K562 (cell line): ENCODE measurements around the gene RFC5.

Source experiments
- CC2D1A ChIP-seq: fragments of 450-650 bp; IDR thresholded peaks from 2 replicates; pipeline ENCODE4 v1.6.1; 2017; ENCODE audit warnings: mild to moderate bottlenecking
- CTCF ChIP-seq, 3 experiments: IDR thresholded peaks in 2 of 3; conservative IDR thresholded peaks in 1 of 3; 2 replicates each; pipeline ENCODE4 v1.5.1; 2011 to 2012; ENCODE audit warnings: low read length in 3 of 3, mild to moderate bottlenecking in 3 of 3, control low read depth in 2 of 3, improper control_type of control experiment in 1 of 3, inconsistent platforms in 1 of 3, low read depth in 1 of 3, mixed read lengths in 1 of 3, moderate library complexity in 1 of 3; ENCODE audit not compliant: insufficient read depth in 2 of 3
- KDM4B ChIP-seq, 2 experiments: fragments of 450-650 bp in 1 of 2; sonication (generic) in 1 of 2; IDR thresholded peaks; 2 replicates each; pipeline ENCODE4 v1.6.1; 2016 to 2017; ENCODE audit warnings: borderline replicate concordance in 2 of 2, antibody characterized with exemption in 1 of 2, low read depth in 1 of 2, mild to moderate bottlenecking in 1 of 2
- LEF1 ChIP-seq: fragments of 450-650 bp; IDR thresholded peaks from 2 replicates; pipeline ENCODE4 v1.6.1; 2016; ENCODE audit warnings: mild to moderate bottlenecking
- NCOA2 ChIP-seq, 2 experiments: fragments of 450-650 bp; IDR thresholded peaks; 2 replicates each; pipeline ENCODE4 v1.6.1; 2018; ENCODE audit warnings: mild to moderate bottlenecking in 2 of 2, moderate library complexity in 1 of 2; ENCODE audit not compliant: partially characterized antibody in 2 of 2
- PBX2 ChIP-seq, 2 experiments: IDR thresholded peaks in 1 of 2; conservative IDR thresholded peaks in 1 of 2; 2 replicates each; pipeline ENCODE4 v1.6.1; 2016; ENCODE audit warnings: low read depth in 2 of 2, mild to moderate bottlenecking in 1 of 2, missing compliant biosample characterization in 1 of 2, missing genetic modification characterization in 1 of 2, moderate library complexity in 1 of 2
- PCBP1 ChIP-seq: fragments of 200-400 bp; formaldehyde crosslinking; IDR thresholded peaks from 2 replicates; pipeline ENCODE4 v1.6.1; 2018; ENCODE audit warnings: mild to moderate bottlenecking, low read depth, low read length; ENCODE audit not compliant: poor library complexity, severe bottlenecking
- RBM34 ChIP-seq: fragments of 200-400 bp; formaldehyde crosslinking; IDR thresholded peaks from 2 replicates; pipeline ENCODE4 v1.6.1; 2018; ENCODE audit warnings: low read length, borderline replicate concordance; ENCODE audit not compliant: insufficient read depth
- SMARCC2 ChIP-seq: fragments of 450-650 bp; IDR thresholded peaks from 2 replicates; pipeline ENCODE4 v1.6.1; 2017; ENCODE audit warnings: antibody characterized with exemption, moderate library complexity, mild to moderate bottlenecking, low read depth
- TAF1 ChIP-seq: IDR thresholded peaks from 2 replicates; pipeline ENCODE4 v1.6.1; 2011; ENCODE audit warnings: mild to moderate bottlenecking, low read length, moderate library complexity; ENCODE audit not compliant: insufficient read depth, control insufficient read depth, severe bottlenecking; ENCODE audit errors: extremely low read depth
- TCF7L2 ChIP-seq: fragments of 150-350 bp; IDR thresholded peaks from 2 replicates; pipeline ENCODE4 v1.6.1; 2016; ENCODE audit warnings: low read depth, mild to moderate bottlenecking, low read length, moderate library complexity
- XRCC5 ChIP-seq: fragments of 200-400 bp; formaldehyde crosslinking; IDR thresholded peaks from 2 replicates; pipeline ENCODE4 v1.6.1; 2017; ENCODE audit warnings: low read depth, mild to moderate bottlenecking, low read length
- ZBTB49 ChIP-seq: sonication (generic); formaldehyde crosslinking; IDR thresholded peaks from 2 replicates; pipeline ENCODE4 v1.8.0; 2022; ENCODE audit warnings: missing genetic modification reagents, mild to moderate bottlenecking, borderline replicate concordance
- ZNF76 ChIP-seq: fragments of 250-450 bp; sonication (Bioruptor Pico); IDR thresholded peaks from 2 replicates; pipeline ENCODE4 v1.4.0; 2020; ENCODE audit warnings: mild to moderate bottlenecking, moderate library complexity, borderline replicate concordance

- TF ChIP-seq SMARCC2: no peak
- TF ChIP-seq LEF1: no peak
- TF ChIP-seq ZNF76 (CRISPR knock-in tag): no peak
- no peak for TF ChIP-seq PCBP1
- TF ChIP-seq XRCC5: no peak
- no peak for TF ChIP-seq CTCF (IDR thresholded peaks at IDR 0.05 in 2 of 3, conservative IDR thresholded peaks at IDR 0.05 in 1 of 3; ENCODE audit: insufficient read depth in 2 of 3, low read depth in 1 of 3, low read length in 3 of 3)
- TF ChIP-seq CC2D1A: no peak
- TF ChIP-seq TAF1: no peak
- no peak for TF ChIP-seq TCF7L2
- TF ChIP-seq RBM34: no peak
- no peak for TF ChIP-seq KDM4B (IDR thresholded peaks at IDR 0.05; ENCODE audit: borderline replicate concordance in 2 of 2, low read depth in 1 of 2)
- no peak for TF ChIP-seq NCOA2 (IDR thresholded peaks at IDR 0.05; ENCODE audit: partially characterized antibody in 2 of 2)
- no peak for TF ChIP-seq PBX2 (CRISPR knock-in tag; IDR thresholded peaks at IDR 0.05; ENCODE audit: low read depth)
- no peak for TF ChIP-seq PBX2 (tag; conservative IDR thresholded peaks at IDR 0.05; ENCODE audit: low read depth)
- no peak for TF ChIP-seq ZBTB49 (CRISPR knock-in tag)
Measured at GRCh38 chr12:118036672-118037411, 20.3 kb downstream of the RFC5 start.
